NT2/D1 (cell line): ENCODE data around the gene OPRL1.

Source experiments
- SUZ12 ChIP-seq: IDR thresholded peaks from 2 replicates; pipeline ENCODE4 v1.6.1; 2011; ENCODE audit not compliant: insufficient read length, insufficient read depth; ENCODE audit errors: extremely low read depth
- YY1 ChIP-seq: IDR thresholded peaks from 2 replicates; pipeline ENCODE4 v1.6.1; 2011; ENCODE audit not compliant: insufficient read length, insufficient read depth

- TF ChIP-seq SUZ12 (no peak), YY1 (no peak)
These were observed 38.7 kb upstream of the OPRL1 start for GRCh38 chr20:64041040-64041780.
